GM12892 (cell line): ENCODE results near the gene ANKRD9.

ENCODE experiments used
- POLR2A ChIP-seq: IDR thresholded peaks from 2 replicates; pipeline ENCODE4 v1.6.1; 2011; ENCODE audit warnings: low read depth, low read length, control low read depth
- POLR2AphosphoS5 ChIP-seq: IDR thresholded peaks from 2 replicates; pipeline ENCODE4 v1.6.1; 2011; ENCODE audit warnings: low read depth, low read length, control low read depth
- TAF1 ChIP-seq: IDR thresholded peaks from 2 replicates; pipeline ENCODE4 v1.6.1; 2011; ENCODE audit warnings: low read depth, mild to moderate bottlenecking, control low read depth, low read length, borderline replicate concordance

GRCh38 chr14:102500158-102500662 is 9.4 kb downstream of the ANKRD9 start:
- no peak for TF ChIP-seq TAF1
- no peak for TF ChIP-seq POLR2A
- no peak for TF ChIP-seq POLR2AphosphoS5
